GM19193 (cell line): ENCODE results near the gene GHR.

Experiments
- POLR2A ChIP-seq: IDR thresholded peaks from 4 replicates; pipeline ENCODE4 v1.6.1; 2011; ENCODE audit not compliant: insufficient read depth, insufficient read length; ENCODE audit errors: extremely low read depth

GHR gene

DNA sequence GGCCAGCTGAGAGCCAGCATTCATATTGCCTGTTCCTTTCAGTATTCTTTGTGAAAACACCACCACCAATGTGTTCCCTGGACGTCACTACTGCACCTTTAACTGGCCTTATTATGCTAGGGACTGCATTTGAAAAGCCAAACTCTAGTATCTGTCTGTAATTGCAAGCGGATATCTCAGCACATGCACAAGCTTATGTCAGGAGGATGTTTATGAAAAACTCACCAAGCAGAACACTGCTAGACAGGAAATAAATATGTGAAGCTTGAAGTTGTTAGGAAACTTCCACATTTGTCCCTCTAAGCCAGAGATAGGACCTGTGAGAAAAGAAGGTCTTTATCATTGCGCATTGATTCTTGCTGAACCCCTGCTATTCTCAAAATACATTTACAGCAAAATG, 198.0 kb downstream of the GHR start:
- no peak for TF ChIP-seq POLR2A

DNA sequence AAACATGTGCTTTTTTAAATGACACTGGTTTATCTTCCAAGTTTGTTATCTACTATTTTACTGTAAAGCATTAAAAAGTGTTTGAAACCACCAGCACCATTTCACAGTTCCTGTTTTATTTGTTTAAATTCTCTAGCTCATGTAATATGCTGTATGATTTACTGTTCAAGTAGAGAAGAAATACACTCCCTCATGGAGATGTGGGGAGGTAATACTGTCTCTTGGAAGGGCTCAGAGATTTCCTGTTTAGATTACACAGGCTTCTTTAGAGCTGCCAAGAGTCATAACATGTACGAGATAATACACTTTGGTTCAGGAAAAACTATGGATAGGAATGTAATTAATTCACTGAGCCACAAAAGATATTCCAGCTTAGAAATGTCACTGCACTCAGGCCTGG, 198.4 kb downstream of the GHR start:
- TF ChIP-seq POLR2A: no peak

DNA sequence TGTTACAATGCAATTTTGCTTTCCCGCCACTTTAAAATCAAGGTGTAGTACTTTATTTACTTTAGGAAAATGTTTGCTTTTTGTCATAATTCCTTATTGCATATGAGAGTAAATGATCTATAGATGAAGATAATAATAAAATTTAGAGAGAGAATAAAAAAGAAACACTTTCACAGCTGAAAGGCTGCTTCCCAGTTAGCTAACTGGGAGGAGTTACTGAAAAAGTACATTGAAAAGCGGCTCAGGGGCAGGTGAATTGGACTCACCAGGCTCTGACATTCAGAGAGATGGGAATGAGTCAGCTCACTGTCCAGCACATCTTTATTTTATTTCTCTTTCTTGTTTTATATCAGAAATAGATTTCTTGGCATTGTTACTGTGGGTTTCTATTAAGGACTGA, 201.7 kb downstream of the GHR start:
- no peak for TF ChIP-seq POLR2A

DNA sequence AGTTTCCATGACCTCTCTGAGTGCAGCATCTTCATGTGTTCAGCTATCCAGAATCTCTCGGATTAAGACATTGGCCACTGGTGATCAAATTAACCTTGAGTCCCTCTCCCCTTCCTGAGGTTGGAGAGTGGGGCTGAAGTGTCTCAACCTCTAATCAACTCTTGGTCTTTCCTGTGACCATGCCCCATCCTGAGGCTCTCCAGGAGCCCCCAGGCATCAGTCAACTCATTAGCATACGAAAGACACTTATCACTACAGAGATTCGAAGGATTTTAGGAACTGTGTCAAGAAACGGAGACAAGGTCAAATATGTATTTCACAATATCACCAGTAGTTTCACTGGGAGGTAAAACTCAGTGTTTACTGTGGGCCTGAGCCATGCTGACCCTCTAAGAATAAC, 203.2 kb downstream of the GHR start:
- TF ChIP-seq POLR2A: no peak

DNA sequence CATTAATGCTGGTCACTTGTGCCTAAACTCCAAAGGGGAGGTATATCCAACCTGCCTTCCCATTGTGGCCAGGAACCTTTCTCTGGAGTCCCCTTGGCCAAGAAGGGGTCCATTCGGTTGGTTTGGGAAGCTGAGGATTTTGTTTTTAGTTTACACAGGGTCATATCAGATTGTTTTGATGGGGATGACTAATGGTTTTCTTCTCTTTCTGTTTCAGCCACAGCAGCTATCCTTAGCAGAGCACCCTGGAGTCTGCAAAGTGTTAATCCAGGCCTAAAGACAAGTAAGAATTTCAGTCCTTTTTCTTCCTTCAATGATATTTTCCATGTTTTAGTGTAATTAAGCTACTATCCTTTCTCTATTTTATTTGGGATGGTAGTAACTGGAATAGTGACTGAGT, 205.6 kb downstream of the GHR start:
- TF ChIP-seq POLR2A: no peak

DNA sequence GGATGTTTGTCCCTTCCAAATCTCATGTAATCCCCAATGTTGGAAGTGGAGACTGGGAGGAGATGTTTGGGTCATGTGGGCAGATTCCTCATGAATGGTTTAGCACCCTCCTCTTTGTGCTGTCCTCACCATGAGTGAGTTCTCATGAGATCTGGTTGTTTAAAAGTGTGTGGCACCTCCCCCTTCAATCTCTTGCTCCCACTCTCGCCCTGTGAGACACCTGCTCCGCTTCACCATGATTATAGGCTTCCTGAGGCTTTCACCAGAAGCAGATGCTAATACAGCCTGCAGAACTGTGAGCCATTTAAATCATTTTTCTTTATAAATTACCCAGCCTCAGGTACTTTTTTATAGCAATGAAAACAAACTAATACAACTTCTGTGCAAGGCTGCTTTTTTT, 206.0 kb downstream of the GHR start:
- TF ChIP-seq POLR2A: no peak

DNA sequence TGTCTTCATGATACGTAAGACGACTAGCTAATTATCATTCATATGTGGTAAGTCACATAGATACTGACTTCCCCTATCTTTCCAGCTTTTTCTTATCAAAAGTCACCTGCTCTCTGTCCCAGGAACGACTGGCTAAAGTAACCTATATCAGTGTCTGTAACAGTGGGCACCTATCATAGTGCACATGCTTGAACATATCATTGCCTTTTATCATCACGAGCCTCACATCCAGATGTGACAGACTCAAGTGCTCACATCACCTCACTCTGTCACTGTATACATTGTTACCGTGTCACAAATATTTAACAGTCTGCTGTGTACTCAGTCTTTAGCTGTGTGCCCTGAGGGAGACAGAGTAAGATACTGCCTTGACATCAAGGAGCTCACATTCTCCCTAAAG, 208.0 kb downstream of the GHR start:
- TF ChIP-seq POLR2A: no peak

DNA sequence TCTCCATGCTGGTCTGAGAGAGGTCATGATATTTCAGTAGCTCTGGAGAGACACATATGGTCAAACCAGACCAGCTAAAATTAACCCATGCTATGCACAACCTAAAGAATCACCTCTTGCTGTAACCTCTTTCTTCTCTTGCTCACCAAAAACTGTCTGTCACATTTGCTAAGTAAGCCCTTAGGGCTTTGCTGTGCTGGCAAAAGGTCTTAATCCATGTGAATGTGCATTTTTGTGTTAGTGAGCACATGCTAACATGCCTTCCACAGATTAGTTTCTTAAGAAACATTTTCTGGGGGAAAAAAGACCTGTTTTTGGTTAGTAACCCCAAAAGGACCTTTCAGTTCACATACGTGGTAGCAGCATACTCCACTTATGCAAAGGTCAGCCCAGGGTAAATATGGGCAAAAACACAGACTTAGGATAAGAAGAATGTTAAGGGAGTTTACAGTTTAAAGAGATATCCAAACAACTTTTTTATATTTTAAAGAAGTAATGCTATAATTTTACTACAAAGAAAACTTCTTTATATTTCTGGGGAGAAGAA, 209.2 kb downstream of the GHR start:
- TF ChIP-seq POLR2A: no peak

DNA sequence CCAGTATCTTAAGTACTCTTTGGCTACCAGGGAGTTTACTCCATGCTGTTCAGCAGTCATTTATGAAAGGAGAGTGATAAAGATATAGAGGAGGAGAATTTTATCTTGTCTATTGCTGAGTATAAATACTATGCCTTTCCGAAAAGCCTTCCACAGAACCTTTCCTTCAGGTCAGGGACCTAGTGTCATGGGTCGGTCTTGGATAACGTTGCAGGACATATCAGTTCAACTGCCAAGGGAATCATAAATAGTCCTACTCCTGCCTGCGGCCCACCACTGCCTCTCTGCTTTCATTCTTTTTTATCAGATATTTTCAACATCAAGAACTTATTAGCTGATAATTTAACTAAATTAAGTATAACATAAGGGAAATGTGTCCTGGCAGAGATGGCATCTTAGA, 211.3 kb downstream of the GHR start:
- TF ChIP-seq POLR2A: no peak

DNA sequence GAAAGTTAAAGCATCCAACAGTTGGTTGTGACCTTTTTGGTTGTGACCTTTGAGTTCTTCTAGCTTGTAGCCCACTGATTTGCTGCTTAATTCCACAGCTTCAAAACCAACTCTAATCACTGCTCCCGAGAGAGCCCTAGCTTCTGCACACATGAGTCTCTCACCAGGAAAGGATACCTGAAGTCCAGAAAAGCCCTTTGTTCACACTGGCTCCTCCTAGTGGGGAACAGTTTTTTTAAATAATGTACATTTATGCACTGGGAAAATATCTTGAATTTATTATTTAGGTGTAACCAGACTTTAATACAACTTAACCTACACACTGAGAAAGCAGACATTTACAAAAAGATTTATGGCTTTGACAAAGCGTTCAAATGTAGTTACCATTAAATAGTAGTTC, 213.2 kb downstream of the GHR start:
- TF ChIP-seq POLR2A: no peak

DNA sequence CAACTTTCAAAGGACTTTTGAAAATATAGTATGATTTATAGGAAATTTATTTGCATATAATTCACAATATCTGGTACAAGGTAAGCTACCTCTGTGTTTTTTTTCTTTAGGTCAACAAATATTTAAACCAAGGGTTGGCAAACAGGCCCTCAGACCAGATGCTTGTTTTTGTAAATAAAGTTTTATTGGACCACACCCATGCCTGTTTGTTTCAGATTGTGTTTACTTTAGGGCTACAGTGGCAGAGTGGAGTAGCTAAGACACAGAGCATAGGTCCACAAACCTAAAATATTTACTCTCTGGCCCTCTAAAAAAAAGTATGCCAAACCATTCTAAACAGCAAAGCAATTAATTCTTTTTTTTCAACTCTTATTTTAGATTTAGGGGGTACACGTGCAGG, 213.7 kb downstream of the GHR start:
- TF ChIP-seq POLR2A: no peak

DNA sequence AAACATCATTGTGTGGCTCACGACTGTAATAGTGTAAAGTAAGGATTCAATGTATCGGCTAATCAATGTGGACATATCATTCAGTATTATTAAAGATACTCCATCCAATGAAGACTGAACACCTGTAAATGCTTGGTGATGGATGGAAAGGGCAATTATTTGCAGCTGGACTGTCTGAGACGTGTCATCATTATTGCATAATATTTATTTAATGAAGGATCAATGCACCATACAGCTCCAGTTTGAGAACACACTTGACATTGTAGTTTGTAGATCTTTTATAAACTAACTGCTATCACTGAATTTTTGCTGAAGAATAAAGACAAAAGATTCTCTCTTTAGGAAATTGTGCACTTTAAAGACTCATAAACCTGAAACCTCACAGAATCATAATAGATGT, 215.7 kb downstream of the GHR start:
- no peak for TF ChIP-seq POLR2A

DNA sequence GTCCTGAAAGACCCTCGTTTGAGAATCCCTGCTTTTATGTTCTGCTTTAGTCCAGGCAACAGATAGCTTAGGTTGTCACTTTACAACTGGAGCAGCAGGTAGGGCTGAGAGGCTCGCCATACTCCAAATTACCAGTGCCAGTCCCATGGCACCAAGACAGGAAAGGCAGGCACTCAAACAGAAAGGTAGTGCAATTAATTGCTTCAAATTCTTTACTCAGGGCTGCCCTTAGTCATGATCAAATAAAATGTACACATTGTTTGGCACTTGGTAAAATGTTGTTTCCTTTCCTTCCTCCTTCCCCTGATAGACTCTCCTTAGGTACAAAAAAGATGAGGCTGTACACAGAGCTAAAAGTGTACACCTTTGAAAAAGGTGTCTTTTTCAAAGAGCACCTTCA, 217.6 kb downstream of the GHR start:
- no peak for TF ChIP-seq POLR2A

DNA sequence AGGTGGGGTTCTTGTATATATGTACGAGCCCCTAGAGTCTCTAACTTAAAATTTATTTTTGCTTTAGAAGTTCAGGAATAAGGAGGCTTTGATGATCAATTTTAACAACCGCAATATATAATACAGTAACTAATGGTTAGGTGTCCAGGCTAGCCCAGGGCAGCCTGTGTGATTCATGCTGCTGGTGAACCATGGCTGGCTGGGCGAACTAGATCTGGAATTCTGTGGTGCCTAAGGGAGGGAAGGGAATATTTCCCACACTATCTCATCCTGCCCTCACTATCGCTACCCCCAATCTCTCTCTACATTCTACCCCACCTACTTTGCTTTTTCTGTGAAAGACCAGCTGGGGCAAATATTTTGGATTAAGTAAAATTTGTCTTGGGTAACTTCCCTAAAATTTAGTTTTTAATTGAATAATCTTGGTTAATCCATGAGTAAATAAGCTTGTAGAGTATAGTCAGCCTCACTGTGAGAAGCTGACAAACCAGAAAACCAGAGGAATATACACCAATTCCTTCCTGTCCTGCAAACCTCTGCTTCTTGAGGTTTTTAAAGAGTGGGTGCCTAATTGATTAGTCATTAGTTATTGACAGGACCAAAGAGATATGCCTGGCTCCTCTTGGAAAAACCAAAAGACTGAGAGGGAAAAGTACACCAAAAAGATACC, 218.2 kb downstream of the GHR start:
- no peak for TF ChIP-seq POLR2A

DNA sequence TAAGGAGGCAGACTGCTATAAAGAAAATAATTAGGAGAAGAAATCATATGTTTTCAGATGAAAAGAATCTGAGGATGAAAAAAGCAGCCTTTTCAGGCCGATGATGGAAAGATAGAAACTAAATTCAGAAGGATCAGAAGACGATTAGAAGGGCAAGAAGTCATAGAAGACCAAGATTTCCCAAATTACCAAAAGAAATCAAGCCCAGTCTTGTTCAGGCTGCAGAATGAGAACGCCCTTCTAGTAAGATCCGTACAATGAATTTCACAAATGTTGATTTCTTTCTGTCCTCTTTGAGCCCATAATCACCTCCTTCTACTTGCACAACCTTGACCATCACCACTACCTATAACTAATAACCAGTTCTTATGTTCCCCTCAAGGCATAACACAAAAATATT, 218.8 kb downstream of the GHR start:
- no peak for TF ChIP-seq POLR2A

DNA sequence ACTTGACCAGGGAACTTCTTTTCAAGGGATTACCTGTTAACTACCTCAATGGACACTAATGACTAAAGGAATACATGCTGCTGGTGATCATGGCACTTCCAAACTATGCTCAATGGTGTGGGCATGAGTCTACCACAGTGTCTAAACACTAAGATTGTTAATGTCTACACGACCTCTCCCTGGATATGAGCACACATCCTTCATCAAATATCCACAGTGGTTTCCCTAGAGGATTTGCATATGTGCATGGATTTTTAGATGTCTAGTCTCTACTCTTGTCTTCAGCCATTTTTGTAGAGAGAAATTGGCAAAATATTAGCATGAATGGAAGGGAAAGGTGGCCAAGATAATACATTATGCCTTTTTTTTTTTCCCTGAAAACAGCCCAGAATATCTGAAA, 220.1 kb downstream of the GHR start:
- TF ChIP-seq POLR2A: no peak

DNA sequence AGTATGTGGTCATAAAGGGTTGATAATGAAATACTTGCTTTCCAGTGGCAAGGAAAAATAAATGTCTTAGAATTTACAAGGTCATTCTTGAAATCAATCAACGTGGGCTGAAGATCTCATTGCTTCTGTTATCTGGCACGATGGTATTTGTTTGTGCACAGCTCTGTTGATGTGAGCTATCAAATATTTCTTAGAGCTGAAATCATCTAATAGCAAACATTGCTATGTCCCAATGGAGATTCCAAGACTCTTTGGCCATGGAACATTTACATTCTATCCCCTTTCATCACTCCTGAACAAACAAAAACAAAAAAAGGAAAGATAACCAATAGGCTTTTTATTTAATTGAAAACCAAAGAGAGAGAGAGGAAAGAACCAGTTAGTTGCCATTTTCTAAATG, 221.9 kb downstream of the GHR start:
- no peak for TF ChIP-seq POLR2A
